Measurements from ENCODE around the gene AP3B2. TPM values are rescaled to one million over a fixed set of nuclear protein-coding genes. Genes with fewer than 3 reads are reported as not detected.
"Not testable (repeated sequence)": the region's sequence is repeated elsewhere in the genome, so short reads cannot be mapped to it uniquely, and the experiment has no call there.

The AP3B2 gene, protein sequence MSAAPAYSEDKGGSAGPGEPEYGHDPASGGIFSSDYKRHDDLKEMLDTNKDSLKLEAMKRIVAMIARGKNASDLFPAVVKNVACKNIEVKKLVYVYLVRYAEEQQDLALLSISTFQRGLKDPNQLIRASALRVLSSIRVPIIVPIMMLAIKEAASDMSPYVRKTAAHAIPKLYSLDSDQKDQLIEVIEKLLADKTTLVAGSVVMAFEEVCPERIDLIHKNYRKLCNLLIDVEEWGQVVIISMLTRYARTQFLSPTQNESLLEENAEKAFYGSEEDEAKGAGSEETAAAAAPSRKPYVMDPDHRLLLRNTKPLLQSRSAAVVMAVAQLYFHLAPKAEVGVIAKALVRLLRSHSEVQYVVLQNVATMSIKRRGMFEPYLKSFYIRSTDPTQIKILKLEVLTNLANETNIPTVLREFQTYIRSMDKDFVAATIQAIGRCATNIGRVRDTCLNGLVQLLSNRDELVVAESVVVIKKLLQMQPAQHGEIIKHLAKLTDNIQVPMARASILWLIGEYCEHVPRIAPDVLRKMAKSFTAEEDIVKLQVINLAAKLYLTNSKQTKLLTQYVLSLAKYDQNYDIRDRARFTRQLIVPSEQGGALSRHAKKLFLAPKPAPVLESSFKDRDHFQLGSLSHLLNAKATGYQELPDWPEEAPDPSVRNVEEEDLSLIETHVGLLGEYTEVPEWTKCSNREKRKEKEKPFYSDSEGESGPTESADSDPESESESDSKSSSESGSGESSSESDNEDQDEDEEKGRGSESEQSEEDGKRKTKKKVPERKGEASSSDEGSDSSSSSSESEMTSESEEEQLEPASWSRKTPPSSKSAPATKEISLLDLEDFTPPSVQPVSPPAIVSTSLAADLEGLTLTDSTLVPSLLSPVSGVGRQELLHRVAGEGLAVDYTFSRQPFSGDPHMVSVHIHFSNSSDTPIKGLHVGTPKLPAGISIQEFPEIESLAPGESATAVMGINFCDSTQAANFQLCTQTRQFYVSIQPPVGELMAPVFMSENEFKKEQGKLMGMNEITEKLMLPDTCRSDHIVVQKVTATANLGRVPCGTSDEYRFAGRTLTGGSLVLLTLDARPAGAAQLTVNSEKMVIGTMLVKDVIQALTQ
- 0.88 TPM for total RNA-seq

DNA sequence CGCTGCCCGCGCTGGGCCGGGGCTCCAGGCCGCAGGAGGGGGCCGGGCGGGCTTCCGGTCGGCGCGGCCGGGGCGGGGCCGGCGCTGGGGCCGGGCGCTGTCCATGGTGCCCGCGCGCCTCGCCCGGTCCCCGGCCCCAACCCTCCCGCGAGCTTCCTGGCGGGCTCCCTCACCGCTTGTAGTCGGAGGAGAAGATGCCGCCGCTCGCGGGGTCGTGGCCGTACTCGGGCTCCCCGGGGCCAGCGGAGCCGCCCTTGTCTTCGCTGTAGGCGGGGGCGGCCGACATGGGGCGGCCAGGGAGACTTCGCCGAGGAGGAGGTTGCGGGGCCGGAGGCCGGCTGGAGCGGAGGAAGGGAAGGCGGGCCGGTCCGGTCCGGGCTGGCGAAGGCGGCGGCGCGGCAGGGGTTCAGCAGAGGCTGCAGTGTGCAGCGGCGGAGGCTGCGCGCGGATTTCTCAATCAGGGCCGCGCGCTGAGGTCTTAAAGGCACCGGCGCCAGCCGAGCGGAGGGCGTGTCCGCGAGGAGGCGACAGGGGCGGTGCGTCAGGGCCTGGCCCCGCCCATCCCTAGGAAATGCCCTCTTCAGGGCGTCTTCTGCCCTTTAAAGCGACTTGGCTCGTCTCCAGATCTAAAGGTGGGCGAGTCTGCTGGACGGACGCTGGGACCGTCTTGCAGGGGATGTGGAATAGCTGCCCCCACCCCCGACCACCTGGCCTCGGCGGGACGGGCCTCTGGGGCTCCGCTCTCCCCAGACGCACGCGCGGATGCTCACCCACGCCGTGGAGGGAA lies at the start of gene AP3B2:
Gene AP3B2 (minus strand): TSS at position 455 of the 787 bp plus-strand sequence. CDS start 169 bp downstream, at position 286.
- peak; percentile 95 for ATAC-seq

DNA sequence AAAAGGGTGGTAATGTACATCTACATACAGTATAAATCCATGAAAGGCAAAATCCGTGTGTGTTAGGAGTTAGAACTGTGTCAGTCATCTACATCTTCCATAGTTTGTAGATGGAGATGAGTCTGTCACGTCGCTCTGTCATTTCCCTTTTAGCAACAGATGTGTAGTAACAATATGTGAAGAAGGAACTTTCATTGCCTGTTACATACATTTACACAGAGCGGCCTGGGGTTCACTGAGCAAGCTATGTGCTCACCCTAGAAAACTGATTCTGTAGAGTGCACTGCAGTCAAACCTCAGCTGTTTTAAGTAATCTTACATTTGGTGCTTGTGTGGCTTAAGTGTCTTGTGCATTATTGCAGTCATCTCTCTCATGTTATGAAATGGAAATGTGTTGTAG lies 41.6 kb upstream of the AP3B2 start:
- ATAC-seq = no peak

DNA sequence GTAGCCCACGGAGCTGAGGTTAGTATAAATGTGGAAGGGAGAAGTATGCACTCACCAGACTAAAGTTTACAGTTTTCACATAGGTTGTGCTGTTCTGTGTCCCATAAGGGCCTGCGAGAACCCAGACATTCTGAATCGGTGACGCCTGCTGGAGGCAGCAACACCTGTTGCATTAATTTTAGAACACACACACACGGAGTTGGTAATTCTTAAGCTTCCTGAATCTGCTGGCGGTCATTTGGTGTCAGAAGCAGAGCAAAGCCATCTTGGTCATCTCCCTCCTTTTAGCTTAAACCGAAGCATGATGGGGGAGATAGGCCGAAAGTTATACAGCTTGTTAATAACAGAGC lies 41.1 kb upstream of the AP3B2 start:
- peak; percentile 49 for ATAC-seq

DNA sequence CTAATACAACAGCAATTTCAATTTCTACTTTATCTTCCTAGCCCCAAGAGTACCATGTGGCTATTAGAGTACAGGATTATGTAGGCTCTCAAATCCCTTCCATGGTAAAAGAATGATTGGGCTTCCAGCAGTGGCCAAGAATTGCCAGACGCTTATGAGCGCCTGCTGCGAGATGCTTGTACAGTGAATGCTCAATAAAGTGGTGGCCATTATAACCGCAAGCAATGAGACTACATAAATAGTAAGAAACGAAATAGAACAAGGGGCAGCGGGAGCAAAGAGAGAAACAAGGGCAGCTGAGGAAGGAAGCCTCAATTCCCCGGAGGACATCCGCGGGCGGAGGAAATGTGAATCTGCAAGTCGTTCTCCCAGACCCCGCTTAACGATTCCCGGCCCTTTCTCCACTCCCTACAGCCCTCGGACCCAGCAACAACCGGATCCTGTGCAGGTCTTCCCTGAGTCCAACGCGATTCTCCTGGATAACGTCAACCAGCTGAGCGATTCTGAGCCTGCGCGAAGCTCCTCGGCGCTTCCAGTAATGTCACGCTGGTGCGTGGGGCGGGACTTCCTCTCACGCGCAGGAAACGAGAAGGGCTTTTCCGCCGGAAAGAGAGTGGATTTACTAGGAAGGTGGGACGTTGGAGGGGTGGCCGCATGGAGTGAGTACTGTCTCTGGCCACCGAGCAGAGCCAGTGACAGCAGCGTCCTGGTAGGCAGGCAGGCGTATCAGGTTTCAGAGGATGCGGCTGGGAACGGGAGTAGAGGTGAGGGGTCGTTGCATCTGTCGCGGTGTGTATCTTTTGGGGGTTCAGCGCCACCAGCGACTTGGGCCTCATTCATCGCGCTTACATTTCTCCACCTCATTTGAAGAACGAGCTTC lies 40.5 kb upstream of the AP3B2 start:
- peak; percentile 93 for ATAC-seq

DNA sequence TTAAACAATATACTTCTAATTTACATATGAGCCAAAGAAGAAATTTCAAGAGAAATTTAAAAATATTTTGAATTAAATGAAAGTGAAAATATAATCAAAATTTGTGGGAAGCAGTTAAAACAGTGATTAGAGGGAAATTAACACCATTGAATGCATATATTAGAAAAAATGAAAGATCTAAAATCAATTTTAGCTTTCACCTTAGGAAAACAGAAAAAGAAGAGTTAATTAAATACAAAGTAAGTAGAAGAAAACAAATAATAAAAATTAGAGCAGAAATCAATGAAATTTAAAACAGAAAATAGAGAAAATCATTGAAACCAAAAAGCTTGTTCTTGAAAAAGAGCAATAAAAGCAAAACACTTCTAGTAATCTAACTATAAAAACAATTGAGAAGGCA lies 38.6 kb upstream of the AP3B2 start:
- ATAC-seq = no peak

DNA sequence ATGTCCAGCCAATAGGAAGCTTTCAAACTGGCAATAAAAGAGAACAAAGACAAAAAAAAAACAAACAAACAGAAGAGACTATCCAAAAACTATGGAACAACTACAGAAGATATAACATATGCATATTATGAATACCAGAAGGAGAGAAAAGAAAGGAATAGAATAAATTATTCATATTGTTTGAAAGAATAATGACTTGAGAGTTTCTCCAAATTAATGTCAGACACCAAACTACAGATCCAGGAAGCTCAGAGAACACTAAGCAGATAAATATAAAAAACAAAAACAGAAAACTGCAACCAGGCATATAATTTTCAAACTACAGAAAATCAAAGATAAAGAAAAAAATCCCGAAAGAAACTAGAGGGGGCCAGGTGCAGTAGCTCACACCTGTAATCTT lies 34.1 kb upstream of the AP3B2 start:
- no peak for ATAC-seq

DNA sequence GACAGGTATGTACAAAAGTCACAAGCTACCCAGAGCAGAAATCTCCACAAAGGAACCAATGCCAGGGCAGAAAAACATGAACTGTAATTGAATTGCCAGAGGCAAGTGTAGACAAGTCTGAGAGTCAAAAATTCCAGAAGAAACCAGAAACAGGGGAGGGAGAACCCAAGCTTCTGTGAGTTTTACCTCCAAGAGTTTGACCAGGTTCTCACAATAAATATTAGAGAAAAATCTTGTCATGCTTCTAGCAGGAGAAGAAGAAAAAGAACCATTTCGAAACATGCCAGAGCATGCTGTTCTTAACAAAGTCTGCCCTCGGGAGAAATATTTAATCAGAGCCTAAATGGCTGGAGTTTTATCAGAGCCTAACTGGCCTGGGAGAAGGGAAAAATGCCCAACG lies 32.5 kb upstream of the AP3B2 start:
- peak; percentile 49 for ATAC-seq

DNA sequence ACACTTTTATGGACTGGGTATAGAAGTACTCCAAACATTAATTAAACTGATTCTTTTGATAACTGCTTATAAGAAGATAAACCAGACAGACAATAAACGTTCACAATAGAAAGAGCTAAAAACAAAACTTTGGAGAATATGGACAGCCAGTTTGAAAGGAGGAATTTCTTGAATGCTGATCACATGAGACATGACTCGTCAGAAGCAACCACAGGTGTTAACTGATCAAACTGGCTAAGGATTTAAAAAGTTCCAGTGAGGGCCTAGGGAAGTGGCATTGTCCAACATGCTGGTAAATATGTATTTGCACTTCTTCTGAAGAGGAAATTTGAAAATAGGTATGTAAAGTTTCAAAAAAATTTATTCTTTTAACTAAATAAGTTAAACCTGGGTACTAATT lies 29.4 kb upstream of the AP3B2 start:
- ATAC-seq = no peak

DNA sequence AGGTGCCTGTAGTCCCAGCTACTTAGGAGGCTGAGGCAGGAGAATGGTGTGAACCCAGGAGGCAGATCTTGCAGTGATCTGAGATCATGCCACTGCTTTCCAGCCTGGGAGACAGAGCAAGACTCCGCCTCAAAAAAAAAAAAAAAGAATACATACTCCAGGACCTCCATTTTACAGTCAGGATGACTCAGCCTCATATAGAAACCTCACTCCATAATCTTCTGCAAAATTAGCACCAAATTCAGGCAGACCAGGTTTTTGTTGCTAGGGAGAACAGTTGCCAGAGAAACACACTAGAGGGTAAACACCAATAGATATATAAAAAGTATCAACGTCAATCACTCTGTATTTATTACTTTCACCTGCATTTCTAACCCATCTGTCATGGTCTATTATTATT lies 28.3 kb upstream of the AP3B2 start:
- no peak for ATAC-seq

DNA sequence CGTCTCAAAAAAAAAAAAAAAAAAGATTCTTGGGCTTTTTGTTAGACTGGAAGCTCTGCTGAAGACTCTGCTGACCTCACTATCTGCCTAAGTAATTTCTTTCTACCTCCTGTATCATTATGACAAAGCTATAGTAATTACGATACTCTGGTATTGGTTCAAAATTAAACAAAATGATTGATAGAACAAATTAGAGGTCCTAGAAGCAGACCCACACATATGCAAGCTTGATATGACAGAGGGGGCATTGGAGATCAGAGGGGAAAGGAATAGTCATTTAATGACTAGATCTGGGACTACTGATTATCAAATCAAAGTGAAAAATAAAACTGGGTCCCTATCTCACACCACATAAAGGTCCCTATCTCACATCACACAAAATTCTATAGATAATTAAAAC lies 21.9 kb upstream of the AP3B2 start:
- no peak for ATAC-seq

DNA sequence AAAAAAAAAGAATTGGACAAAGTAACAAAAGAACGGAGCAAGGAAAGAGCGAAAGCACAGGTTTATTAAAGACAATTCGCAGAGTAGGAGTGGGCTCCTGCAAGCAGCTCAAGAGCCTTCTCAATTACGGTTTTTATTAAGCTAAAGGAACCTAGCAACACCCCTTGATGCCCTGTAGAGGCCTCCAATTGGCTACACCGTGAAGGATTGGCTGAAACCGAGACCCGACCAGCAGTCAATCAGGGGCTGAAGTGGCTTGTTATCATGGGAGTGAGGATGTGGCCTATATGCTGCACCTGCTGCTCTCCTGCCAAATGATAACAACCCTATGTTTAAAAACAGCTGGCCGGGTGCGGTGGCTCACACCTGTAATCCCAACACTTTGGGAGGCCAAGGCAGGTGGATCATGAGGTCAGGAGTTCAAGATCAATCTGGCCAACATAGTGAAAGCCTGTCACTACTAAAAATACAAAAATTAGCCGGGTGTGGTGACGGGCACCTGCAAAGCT lies 20.4 kb upstream of the AP3B2 start:
- no peak for ATAC-seq

DNA sequence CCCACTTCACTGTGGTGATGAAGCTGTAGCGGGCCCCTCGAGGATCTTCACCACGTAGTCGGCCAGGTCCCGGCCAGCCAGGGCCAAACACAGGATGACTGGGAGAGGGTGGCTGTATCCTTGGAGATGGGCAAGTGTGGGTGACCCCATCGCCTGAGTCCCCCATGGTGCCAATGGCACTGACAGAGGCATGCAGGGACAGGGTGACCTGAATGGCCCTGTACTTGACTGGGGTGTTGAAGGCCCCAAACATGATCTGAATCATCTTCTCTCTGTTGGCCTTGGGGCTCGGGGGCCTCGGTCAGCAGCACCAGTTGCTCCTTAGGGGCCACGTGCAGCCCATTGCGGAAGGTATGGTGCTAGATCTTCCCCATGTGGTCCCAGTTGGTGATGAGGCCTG lies 17.1 kb upstream of the AP3B2 start:
- no peak for ATAC-seq

DNA sequence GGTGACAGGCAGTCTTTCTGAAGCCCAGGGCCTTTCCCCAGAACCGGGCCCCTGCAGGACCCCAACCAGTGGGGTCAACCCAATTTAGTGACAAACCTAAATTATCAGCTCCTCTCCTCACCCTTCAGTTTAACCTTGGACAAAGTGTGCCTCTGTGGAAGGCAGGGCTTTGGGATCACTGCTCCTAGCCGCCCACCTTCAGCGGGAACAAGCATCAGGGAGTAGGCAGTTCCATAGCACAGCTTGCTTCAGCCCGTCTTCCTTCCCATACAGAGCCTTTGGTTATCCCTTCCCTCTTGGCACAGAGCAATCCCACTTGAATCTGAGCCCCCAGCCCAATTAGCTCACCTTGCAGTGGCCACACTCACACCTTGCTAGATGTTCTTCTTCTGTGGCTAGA lies 5.3 kb upstream of the AP3B2 start:
- no peak for ATAC-seq

DNA sequence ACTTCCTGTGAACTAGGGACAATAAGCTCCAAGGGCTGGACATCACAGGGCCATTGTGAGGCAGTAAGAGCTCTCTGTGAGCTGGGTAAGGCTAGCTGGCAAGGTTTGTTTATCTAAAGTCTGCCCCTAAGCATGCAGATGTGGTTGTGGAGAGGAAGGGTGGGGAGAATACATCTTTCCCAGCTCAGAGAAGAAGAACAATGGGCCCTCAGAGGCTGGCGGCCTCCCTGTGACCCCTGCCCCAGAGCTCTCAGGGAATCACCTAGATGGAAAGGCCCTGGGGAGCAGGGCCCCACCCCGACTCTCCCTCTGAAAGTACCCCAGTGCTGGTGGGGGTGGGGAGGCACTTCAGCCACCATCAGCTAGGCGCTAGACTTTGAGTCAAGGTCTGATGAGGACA lies 4.3 kb upstream of the AP3B2 start:
- ATAC-seq = no peak

DNA sequence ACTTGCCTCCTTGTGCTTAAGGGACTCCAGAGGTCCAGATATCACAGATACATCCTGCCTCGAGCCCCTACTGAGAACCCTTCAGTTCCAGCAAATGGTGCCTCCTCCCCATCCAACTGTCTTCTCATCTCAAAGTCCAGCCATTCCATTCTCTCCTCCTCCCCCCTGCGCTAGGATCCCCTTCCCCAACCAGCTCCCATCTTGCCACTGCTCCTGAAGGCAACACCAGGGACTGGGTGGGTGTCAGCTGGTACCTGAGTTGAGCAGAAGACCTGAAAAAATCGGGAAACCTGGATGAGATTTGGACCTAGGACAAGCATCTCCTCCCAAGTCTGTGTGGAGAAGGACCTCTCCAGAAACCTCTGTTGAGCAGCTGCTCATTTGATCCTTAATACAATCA lies 2.4 kb upstream of the AP3B2 start:
- no peak for ATAC-seq

DNA sequence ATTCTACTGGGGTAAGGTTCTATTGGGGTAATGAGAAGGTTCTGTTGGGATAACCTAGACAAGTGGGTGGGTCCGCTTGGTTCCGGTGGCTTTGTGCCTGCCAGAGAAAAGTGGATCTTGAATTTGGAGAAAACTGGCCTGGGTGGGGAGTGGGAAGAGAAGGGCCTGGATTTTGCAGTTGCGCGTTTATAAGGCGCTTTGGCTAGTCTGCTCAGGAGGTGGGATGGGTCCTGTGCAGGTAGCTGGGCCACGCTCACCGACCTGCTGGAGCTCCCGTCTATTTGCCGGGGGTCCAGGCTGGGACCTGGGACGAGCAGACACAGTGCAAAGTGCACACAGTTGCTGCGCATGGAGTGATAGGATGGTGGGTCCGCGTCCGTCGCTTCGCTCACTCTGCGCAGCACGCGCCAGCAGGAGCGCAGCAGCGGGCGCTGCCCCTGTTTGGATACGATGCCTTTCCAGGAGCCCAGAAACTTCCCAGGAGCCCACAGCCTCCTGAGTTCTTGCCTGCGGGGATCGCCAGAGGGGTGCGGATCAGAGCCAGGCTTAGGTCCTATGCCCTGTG lies 1.3 kb upstream of the AP3B2 start:
- ATAC-seq = no peak

DNA sequence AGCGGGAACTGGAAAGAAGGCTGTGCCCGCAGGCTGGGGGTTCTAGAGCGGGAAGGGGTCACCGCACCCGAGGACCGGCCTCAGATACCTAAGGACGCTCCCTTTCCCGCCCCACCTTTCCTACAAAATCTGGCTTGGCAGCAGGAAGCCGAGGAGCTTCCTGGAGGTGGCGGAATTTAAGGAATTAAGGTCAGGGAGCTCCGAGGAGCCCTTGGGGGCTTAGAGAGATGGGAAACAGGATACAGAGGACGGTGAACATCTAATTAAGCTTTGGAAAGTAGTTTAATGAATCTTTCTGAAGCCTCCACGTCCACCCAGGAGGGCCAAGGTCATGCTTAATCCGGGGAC lies 507 bp upstream of the AP3B2 start:
- ATAC-seq = no peak

DNA sequence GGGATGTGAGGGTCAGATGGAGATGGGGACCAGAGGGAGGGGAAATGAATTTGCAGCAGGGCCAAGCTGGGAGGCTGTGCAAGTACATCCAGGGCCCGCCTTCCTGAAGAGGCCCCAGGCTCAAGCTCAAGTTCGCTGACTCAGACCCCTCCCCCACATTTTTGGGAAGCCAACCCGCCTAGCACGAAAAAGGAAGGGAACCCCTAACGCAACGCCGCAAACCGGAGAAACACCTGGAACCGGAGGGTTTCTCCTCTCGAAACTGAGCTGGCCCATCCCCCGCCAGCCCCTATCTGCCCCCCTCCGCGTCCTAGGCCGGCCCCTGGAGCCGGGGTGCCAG lies 624 bp downstream of the AP3B2 start:
- no peak for ATAC-seq

DNA sequence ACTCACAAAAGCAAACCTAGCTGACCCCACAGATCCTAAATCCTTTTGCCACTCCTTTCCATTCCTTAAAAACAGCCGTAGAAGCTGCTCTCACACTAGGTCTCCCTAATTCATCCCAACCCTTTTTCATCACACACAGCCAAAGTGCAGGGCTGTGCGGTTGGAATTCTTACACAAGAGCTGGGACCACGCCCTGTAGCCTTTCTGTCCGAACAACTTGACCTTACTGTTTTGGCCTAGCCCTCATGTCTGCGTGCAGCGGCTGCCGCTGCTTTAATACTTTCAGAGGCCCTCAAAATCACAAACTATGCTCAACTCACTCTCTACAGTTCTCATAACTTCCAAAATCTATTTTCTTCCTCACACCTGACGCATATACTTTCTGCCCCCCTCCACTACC lies 3.8 kb downstream of the AP3B2 start:
- ATAC-seq = not testable (repeated sequence)

DNA sequence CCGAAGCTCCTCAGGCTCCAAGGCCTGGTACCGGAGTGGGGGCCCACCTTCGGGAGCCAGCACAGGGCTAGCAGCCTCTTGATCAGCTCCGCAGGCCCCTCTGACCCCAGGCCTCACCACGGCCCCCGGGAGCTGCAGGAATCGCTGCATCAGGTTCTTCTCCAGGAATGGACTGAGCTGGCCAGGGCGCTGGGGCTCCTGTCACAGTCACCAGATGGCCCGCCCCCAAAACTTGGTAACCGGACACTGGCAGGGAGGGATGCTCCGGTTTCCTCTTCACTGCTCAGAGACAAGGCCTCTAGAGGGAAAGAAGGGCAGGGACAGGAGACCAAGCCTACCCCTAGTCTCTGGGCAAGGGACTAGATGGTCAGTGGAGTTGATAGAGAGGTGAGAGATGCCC lies 9.9 kb downstream of the AP3B2 start:
- no peak for ATAC-seq

DNA sequence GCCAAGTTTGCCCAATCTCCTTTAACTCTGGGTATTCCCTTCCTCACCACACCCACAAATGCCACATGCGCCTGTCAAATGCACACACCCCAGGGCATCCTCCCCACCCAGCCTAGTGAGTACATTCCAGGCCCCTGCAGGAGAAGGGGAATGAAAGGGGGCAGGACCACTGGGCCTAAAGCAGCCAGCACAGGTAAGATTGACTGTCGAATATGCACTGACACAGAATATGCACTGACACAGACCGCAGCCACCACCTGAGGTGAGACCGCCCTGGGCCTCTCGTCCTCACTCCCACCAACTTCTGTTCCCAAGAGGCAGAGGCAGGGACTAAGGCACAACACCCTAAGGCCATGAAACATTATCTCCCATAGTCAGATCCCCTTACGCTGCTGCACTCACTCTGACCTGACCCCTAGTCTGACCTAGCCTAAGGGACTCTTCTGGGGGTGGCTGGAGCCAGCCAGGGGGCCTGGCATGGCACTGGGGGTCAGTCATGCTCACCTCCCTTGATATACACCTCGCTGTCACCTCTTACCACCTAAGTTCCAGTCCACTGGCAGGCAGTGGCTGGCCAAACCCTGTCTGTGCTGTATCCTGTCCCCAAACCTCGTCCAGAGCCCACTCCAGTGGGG lies 10.8 kb downstream of the AP3B2 start:
- no peak for ATAC-seq

Data from esophagus mucosa (tissue), 1 donor.